HFF-Myc (cell line): ENCODE results near the gene CLIC2.
A peak's percentile ranks its signal among the peaks of the same experiment; 100 is the strongest.

Source experiments
- DNase-seq: peaks from one replicate; pipeline ENCODE4 v3.0.0-alpha.2; 2011; ENCODE audit warnings: low read depth; ENCODE audit errors: extremely low read depth
- H3K4me3 ChIP-seq: replicated peaks from 2 replicates; pipeline ENCODE4 v1.5.1; 2011; ENCODE audit warnings: low read depth, mild to moderate bottlenecking, control low read depth, low read length
- CTCF ChIP-seq: IDR thresholded peaks from 2 replicates; pipeline ENCODE4 v1.5.1; 2012; ENCODE audit warnings: mild to moderate bottlenecking, low read depth, low read length, control low read depth; ENCODE audit errors: missing control alignments

CLIC2 gene

GRCh38 chrX:155266439-155266838 lies 68.0 kb downstream of the CLIC2 start:
- TF ChIP-seq CTCF, result no peak
- no peak for DNase-seq
- no peak overlapping the region for H3K4me3 ChIP-seq

GRCh38 chrX:155263854-155264628 lies 70.4 kb downstream of the CLIC2 start, which contains the start of gene RAB39B:
Gene RAB39B (minus strand): TSS chrX:155264491. CDS start chrX:155264288, 203 bp downstream.
- peak within 1 kb of the TSS; percentile 16 for H3K4me3 ChIP-seq
- DNase-seq, result peak; percentile 14
- TF ChIP-seq CTCF, result no peak

GRCh38 chrX:155262970-155263754 lies 71.3 kb downstream of the CLIC2 start:
- TF ChIP-seq CTCF, result no peak
- DNase-seq, result no peak
- no peak overlapping the region for H3K4me3 ChIP-seq

GRCh38 chrX:155259752-155260151 lies 74.7 kb downstream of the CLIC2 start:
- no peak for TF ChIP-seq CTCF
- H3K4me3 ChIP-seq, result no peak overlapping the region
- DNase-seq, result no peak

- no peak for TF ChIP-seq CTCF
- DNase-seq, result no peak
- no peak overlapping the region for H3K4me3 ChIP-seq
Measured at GRCh38 chrX:155251391-155251790, 83.0 kb downstream of the CLIC2 start.

- H3K4me3 ChIP-seq, result no peak overlapping the region
- no peak for TF ChIP-seq CTCF
- no peak for DNase-seq
Measured at GRCh38 chrX:155247497-155247896, 86.9 kb downstream of the CLIC2 start.
